ENCODE results near the gene TBC1D10A.

The TBC1D10A gene

GRCh38 chr22:30245181-30245984 is 81.4 kb downstream of the TBC1D10A start:
- peak; percentile 25 for DNase-seq

DNA sequence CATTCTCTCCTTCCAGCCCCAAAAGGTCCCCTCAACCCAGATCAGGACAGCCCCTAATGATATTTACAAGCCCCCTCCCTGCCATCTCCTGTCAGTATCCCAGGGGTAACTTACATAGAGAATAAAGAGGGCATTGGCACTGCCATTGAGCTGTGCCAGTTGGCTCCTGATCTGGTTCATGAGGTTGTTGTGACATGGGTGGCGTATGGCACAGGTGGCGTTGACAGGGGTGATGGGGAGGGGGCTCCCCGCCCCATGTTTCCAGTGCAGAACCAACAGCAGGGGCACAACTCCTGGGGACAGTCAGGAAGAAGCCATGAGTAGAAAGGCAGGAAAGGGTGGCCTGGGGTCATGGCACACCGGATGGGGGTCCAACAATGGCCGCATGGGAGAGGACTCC is 82.1 kb downstream of the TBC1D10A start:
- no peak for DNase-seq

GRCh38 chr22:30244066-30244465 is 82.7 kb downstream of the TBC1D10A start:
- DNase-seq: no peak

DNA sequence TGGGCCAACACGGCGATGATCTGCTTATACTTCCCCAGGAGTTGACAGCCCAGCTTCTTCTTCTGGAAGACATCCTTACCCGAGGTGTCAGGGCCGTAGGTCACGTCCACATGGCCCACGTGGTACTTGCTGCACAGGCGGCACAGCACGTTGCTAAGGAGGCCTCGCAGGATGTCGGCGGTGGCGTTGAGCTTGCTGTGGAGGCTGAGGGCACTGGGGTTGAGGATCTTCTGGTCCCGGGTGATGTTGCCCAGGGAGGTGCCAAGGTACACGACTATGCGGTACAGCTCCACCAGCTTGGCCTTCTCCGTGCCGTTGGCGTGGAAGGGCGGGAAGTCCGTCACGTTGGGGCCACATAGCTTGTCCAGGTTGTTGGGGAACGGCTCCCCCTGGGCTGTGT is 83.1 kb downstream of the TBC1D10A start:
- no peak for DNase-seq

Measured in OCI-M1 (cell line).